Thyroid gland (tissue), 4 donors: ENCODE data around the gene GUCA2A. TPM values are rescaled to one million over a fixed set of nuclear protein-coding genes. Genes with fewer than 3 reads are reported as not detected.

Source experiments
- DNase-seq, 2 donors: peaks; one replicate each; pipeline ENCODE4 v3.0.0-alpha.2; 2019
- H3K27ac ChIP-seq, 3 donors: fragments of 200-600 bp; sonication (generic); 1 replicate in 2 of 3; 2 replicates in 1 of 3; pipeline ENCODE4 v1.5.1; 2016 to 2019; ENCODE audit warnings: mild to moderate bottlenecking in 1 of 3, moderate library complexity in 1 of 3
- H3K27me3 ChIP-seq: fragments of 200-600 bp; sonication (generic); one replicate; pipeline ENCODE4 v1.5.1; 2019
- H3K36me3 ChIP-seq, 2 donors: fragments of 200-600 bp; sonication (generic); one replicate each; pipeline ENCODE4 v1.5.1; 2016 to 2019
- H3K4me1 ChIP-seq, 2 donors: fragments of 200-600 bp; sonication (generic); one replicate each; pipeline ENCODE4 v1.5.1; 2017 to 2019
- H3K4me3 ChIP-seq, 3 donors: fragments of 200-600 bp; sonication (generic); replicated peaks in 1 of 3; 1 replicate in 2 of 3; 2 replicates in 1 of 3; pipeline ENCODE4 v1.5.1; 2016; ENCODE audit warnings: mild to moderate bottlenecking in 1 of 3
- H3K9me3 ChIP-seq: fragments of 200-600 bp; sonication (generic); one replicate; pipeline ENCODE4 v1.5.1; 2017
- POLR2A ChIP-seq, 2 donors: fragments of 450-650 bp; IDR thresholded peaks; one replicate each; pipeline ENCODE4 v1.6.1; 2017; ENCODE audit warnings: antibody characterized with exemption in 2 of 2, mild to moderate bottlenecking in 2 of 2, moderate library complexity in 1 of 2
- WGBS, 2 donors: methylation state at CpG; one replicate each; pipeline ENCODE4 v1.1.5; 2017; 5-methylcytosine and 5-hydroxymethylcytosine counted together
- intact Hi-C: fragments of 100-400 bp; cut with DNase I; formaldehyde crosslinking; loops from one replicate; pipeline ENCODE4 v1.15.1; 2023
- total RNA-seq, 4 donors: library from RNA; depleted of rRNA; stranded (reverse); fragments of >200 nt; gene quantifications; one replicate each; pipeline ENCODE4 v1.2.3, GENCODE V29; 2016
- TF ChIP-seq, protein P1 (sequence below), 6 experiments: fragments of 200-600 bp in 3 of 6; fragments of 450-650 bp in 3 of 6; sonication (generic) in 3 of 6; IDR thresholded peaks; one replicate each; pipeline ENCODE4 v1.5.1; 2016 to 2019; ENCODE audit warnings: antibody characterized with exemption in 6 of 6, mild to moderate bottlenecking in 2 of 6, inconsistent platforms in 1 of 6, moderate library complexity in 1 of 6

The GUCA2A gene
- total RNA-seq, 4 donors from 2014 or later, result not detected

DNA sequence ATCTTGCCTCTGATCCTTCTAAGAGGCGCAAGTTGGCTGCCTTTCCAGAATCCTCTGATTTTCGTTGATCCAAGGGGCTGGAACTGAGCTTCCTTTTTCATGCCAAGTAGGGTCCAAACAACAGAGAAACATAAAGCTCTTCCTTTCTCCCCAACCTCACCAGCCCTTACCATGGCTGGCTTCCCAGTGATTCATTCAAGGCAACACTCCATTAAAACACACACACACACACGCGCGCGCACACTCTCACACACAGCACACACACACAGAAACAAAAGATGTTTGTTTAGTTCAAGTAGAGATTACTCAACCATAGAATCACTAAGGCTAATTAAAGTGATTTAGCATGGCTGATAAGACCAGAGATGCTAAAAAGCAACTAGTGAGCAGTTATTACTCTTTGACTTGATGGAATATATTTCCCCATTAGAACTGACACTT, 13.0 kb upstream of the GUCA2A start:
- 20 to 23% methylated on average over 6 of the region's 6 CpGs for WGBS, 2 donors
- H3K9me3 ChIP-seq, result no peaks in the 10 kb centered on the region
- H3K27me3 ChIP-seq, result no peaks in the 10 kb centered on the region
- peak overlapping the region in 1 of 3 donors; percentile 35 for H3K27ac ChIP-seq
- TF ChIP-seq, protein P1, sequence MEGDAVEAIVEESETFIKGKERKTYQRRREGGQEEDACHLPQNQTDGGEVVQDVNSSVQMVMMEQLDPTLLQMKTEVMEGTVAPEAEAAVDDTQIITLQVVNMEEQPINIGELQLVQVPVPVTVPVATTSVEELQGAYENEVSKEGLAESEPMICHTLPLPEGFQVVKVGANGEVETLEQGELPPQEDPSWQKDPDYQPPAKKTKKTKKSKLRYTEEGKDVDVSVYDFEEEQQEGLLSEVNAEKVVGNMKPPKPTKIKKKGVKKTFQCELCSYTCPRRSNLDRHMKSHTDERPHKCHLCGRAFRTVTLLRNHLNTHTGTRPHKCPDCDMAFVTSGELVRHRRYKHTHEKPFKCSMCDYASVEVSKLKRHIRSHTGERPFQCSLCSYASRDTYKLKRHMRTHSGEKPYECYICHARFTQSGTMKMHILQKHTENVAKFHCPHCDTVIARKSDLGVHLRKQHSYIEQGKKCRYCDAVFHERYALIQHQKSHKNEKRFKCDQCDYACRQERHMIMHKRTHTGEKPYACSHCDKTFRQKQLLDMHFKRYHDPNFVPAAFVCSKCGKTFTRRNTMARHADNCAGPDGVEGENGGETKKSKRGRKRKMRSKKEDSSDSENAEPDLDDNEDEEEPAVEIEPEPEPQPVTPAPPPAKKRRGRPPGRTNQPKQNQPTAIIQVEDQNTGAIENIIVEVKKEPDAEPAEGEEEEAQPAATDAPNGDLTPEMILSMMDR (IDR thresholded peaks at IDR 0.05), result no peak
- TF ChIP-seq POLR2A (IDR thresholded peaks at IDR 0.05), result no peak
- peak; percentile 87 to 89 for DNase-seq
- H3K36me3 ChIP-seq, result peaks cover 0 to 3% of the 10 kb centered on the region in 2 donors
- intact Hi-C loops, result no loop called here
- peaks cover 25 to 30% of the 10 kb centered on the region in 2 donors for H3K4me1 ChIP-seq
- H3K4me3 ChIP-seq, result no peak overlapping the region

DNA sequence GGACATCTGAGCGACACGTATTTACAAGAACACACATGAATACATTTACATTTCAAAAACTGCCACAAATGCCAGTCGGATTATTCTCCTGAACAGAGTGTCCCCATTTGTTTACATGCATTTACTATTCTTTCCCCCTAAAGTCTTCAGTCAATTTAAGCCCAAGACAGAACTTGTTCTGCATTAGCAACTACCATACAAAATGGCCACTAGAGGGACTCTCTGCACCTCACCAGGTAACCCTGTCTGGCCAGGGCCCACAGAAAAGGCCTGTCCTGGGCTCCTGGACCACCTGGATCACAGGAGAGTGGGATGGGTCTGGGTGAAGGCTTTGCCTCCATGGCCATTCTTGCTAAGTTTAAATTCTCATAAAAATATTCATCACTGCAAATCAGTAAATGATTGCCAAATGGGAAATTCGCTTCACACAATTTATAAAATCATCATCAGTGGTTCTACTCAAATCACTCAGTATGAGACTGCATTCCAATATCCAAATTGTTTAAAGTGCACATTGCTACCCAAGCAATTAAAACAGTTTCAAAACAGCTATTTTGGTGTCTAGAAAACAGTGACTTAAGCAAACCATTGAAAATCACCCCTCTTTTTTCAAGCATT, 12.5 kb upstream of the GUCA2A start:
- TF ChIP-seq POLR2A (IDR thresholded peaks at IDR 0.05), result no peak
- TF ChIP-seq, protein P1 (IDR thresholded peaks at IDR 0.05), result peak; percentile 48 to 65 (median 58)
- Histone ChIP-seq H3K9me3 (no peaks in the 10 kb centered on the region), H3K4me1 (peaks cover 26 to 35% of the 10 kb centered on the region in 2 donors), H3K27me3 (no peaks in the 10 kb centered on the region), H3K27ac (peak overlapping the region in 1 of 3 donors; percentile 35), H3K4me3 (no peak overlapping the region), H3K36me3 (peaks cover 0 to 3% of the 10 kb centered on the region in 2 donors)
- WGBS, 2 donors, result 74 to 77% methylated on average over 4 of the region's 4 CpGs
- DNase-seq, result peak; percentile 31 to 38
- intact Hi-C loops, result no loop called here

DNA sequence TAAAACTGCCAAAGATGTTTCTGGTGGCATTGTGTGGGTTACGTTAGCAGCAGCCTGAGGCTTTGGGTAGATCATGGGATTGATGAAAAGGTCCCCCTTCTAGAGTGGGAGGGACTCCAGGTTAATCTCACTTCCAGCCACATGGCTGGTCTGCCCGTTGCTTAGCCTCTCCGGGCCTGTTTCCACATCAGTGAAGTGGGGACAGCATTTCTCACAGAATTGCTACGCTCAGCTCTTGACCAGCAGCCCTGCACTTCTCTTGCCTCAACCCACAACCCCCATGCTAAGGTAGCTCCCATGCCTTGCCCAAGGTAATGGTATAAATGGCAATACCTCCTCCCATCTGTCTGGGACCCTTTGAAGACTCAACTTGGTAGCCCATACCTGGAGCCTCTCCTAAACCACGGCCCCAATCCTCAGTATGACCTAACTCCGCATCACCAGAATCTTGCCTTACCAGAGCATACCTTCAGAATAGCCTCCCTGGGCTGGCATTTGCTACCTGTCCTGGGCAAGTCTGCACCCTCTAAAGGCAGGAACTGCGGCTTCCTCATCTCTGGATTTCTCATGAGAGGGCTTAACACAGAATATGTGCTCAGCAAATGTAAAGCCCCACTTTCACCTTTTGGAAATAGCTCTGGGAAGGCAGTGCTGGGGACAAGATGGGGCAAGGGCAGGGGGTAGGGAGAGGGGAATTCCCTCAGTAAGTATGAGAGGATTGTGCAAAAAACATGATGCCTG, 10.9 kb upstream of the GUCA2A start:
- H3K4me1 ChIP-seq, result peaks cover 38 to 49% of the 10 kb centered on the region in 2 donors
- no peak for DNase-seq
- intact Hi-C loops, result no loop called here

DNA sequence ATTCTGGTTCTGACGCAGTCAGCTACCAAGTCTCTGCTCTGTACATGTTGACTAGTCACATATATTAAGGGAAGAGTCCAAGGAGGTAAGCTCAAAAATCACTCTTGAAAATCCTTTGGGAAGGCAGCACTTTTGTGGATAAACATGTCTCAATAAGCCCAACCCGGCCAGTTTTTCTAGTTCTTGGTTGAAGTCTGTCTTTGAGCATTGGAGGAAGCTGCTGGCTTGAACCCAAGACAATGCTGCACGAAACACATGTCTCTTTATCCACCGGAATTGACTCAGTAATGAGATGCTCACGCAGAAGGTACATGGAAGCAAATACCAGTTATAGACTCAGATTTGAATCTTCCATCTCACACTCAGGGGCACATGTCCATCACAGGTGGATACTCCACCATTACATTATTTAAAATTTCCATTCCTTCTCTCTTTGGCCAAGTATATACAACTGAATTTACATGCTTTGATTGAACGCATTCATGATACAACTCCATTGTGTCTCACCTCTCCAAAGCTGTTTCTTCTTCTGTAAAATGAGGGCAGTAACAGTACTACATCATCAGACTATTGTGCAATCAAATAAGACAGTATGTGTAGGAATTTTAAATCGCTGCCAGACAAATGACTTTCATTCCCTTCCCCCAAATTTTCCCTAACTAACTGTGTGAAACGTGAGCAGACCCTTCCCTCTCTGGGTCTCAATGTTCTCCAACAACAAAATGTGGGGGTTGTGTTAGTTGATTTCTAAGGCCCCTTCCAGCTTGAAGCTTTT, 9.6 kb upstream of the GUCA2A start:
- no peaks in the 10 kb centered on the region for H3K27me3 ChIP-seq
- H3K9me3 ChIP-seq, result no peaks in the 10 kb centered on the region
- intact Hi-C loops, result no loop called here
- no peaks in the 10 kb centered on the region for H3K36me3 ChIP-seq
- TF ChIP-seq, protein P1 (IDR thresholded peaks at IDR 0.05), result no peak
- no peak for TF ChIP-seq POLR2A (IDR thresholded peaks at IDR 0.05)
- DNase-seq, result no peak
- peaks cover 38 to 49% of the 10 kb centered on the region in 2 donors for H3K4me1 ChIP-seq
- peak overlapping the region in 1 of 3 donors; percentile 1 for H3K27ac ChIP-seq
- H3K4me3 ChIP-seq, result no peak overlapping the region
- 72 to 84% methylated on average over 8 of the region's 8 CpGs for WGBS, 2 donors

More for the DNA sequence above, 10.9 kb upstream of the GUCA2A start:
- no peaks in the 10 kb centered on the region for H3K27me3 ChIP-seq
- no peak overlapping the region for H3K4me3 ChIP-seq
- no peak overlapping the region for H3K27ac ChIP-seq
- no peaks in the 10 kb centered on the region for H3K36me3 ChIP-seq
- TF ChIP-seq, protein P1 (IDR thresholded peaks at IDR 0.05), result no peak
- TF ChIP-seq POLR2A (IDR thresholded peaks at IDR 0.05), result no peak
- WGBS, 2 donors, result 93 to 94% methylated on average over 6 to 7 of the region's 7 CpGs
- H3K9me3 ChIP-seq, result no peaks in the 10 kb centered on the region
